Prostate gland (tissue), 2 donors: ENCODE data around the gene CEP78. TPM values are rescaled to one million over a fixed set of nuclear protein-coding genes. Genes with fewer than 3 reads are reported as not detected.

Experiments
- DNase-seq: peaks from one replicate; pipeline ENCODE4 v3.0.0-alpha.2; 2019; ENCODE audit warnings: low spot score
- H3K27ac ChIP-seq, 2 donors: fragments of 200-600 bp; sonication (generic); 2 replicates each; pipeline ENCODE4 v1.5.1; 2017 to 2019
- H3K27me3 ChIP-seq: fragments of 200-600 bp; sonication (generic); replicated peaks from 2 replicates; pipeline ENCODE4 v1.5.1; 2019; ENCODE audit not compliant: insufficient read depth
- H3K36me3 ChIP-seq, 2 donors: fragments of 200-600 bp; sonication (generic); 1 replicate in 1 of 2; 2 replicates in 1 of 2; pipeline versions ENCODE4 v1.5.1 to v1.8.1; 2017 to 2019
- H3K4me1 ChIP-seq: fragments of 200-600 bp; sonication (generic); replicated peaks from 2 replicates; pipeline ENCODE4 v1.5.1; 2019
- H3K4me3 ChIP-seq, 2 donors: fragments of 200-600 bp; sonication (generic); 2 replicates each; pipeline ENCODE4 v1.5.1; 2017 to 2019
- H3K9me3 ChIP-seq: fragments of 200-600 bp; sonication (generic); 2 replicates; pipeline ENCODE4 v1.5.1; 2017
- CTCF ChIP-seq, 4 experiments: fragments of 200-600 bp in 2 of 4; fragments of 450-650 bp in 2 of 4; sonication (generic) in 2 of 4; IDR thresholded peaks; 1 replicate in 3 of 4; 2 replicates in 1 of 4; pipeline ENCODE4 v1.5.1; 2016 to 2019; ENCODE audit warnings: antibody characterized with exemption in 4 of 4, mild to moderate bottlenecking in 2 of 4, moderate library complexity in 2 of 4
- POLR2A ChIP-seq: fragments of 450-650 bp; IDR thresholded peaks from one replicate; pipeline ENCODE4 v1.6.1; 2016; ENCODE audit warnings: antibody characterized with exemption, mild to moderate bottlenecking
- POLR2AphosphoS5 ChIP-seq: sonication (generic); formaldehyde crosslinking; IDR thresholded peaks from one replicate; pipeline ENCODE4 v1.6.1; 2017; ENCODE audit warnings: antibody characterized with exemption
- WGBS: methylation state at CpG from one replicate; pipeline ENCODE4 v1.1.5; 2018; 5-methylcytosine and 5-hydroxymethylcytosine counted together
- intact Hi-C: fragments of 100-400 bp; cut with DNase I; formaldehyde crosslinking; loops from one replicate; pipeline ENCODE4 v1.14.2; 2022
- total RNA-seq, 2 donors: library from RNA; depleted of rRNA; stranded (reverse); fragments of >200 nt; gene quantifications; one replicate each; pipeline ENCODE4 v1.1.0, GENCODE V29; 2016

Gene CEP78
- total RNA-seq, 2 donors from 2014 or later, result 12.0 to 16.5 TPM

GRCh38 chr9:78311886-78312524 is 76.1 kb downstream of the CEP78 start:
- peak; percentile 81 for TF ChIP-seq POLR2AphosphoS5
- TF ChIP-seq POLR2A, result no peak
- no peak for TF ChIP-seq CTCF (IDR thresholded peaks at IDR 0.05)
- H3K4me3 ChIP-seq, result no peak overlapping the region
- no peaks in the 10 kb centered on the region for H3K27me3 ChIP-seq
- no peaks in the 10 kb centered on the region for H3K4me1 ChIP-seq
- H3K27ac ChIP-seq, result peak overlapping the region; percentile 72 to 76
- intact Hi-C loops, result no loop called here
- 42% methylated on average over 9 of the region's 9 CpGs for WGBS
- DNase-seq, result peak; percentile 25
- no peaks in the 10 kb centered on the region for H3K36me3 ChIP-seq
- no peaks in the 10 kb centered on the region for H3K9me3 ChIP-seq

DNA sequence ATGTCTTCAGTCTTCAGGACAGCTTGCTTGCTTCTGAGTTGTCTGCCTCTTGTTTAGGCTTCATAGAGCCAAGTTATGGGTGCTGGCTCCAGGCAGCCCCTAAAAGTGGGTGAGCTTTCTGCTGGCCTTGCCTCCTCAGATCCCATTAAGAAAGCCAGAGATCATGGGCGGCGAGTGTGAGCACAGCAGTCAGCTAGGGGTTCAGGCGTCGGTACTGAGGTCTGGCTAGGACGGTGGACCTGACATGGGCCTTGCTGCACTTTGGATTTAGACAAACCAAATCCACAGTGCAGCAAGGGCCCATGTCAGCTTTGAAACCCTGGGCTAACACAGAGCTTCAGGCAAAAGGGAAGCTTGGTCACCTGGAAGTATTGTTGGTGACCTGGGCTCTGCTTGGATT is 78.7 kb downstream of the CEP78 start:
- H3K4me3 ChIP-seq, result no peak overlapping the region
- no peaks in the 10 kb centered on the region for H3K27me3 ChIP-seq
- no peaks in the 10 kb centered on the region for H3K9me3 ChIP-seq
- TF ChIP-seq POLR2AphosphoS5, result no peak
- TF ChIP-seq CTCF (IDR thresholded peaks at IDR 0.05), result no peak
- TF ChIP-seq POLR2A, result no peak
- intact Hi-C loops, result no loop called here
- H3K36me3 ChIP-seq, result no peaks in the 10 kb centered on the region
- 98% methylated on average over 5 of the region's 5 CpGs for WGBS
- H3K27ac ChIP-seq, result no peak overlapping the region
- H3K4me1 ChIP-seq, result no peaks in the 10 kb centered on the region
- no peak for DNase-seq

- TF ChIP-seq CTCF (IDR thresholded peaks at IDR 0.05), result no peak
- no peak for TF ChIP-seq POLR2AphosphoS5
- no peak for TF ChIP-seq POLR2A
- no peak for DNase-seq
- Histone ChIP-seq H3K9me3 (no peaks in the 10 kb centered on the region), H3K4me3 (no peak overlapping the region), H3K27ac (no peak overlapping the region), H3K36me3 (no peaks in the 10 kb centered on the region), H3K27me3 (no peaks in the 10 kb centered on the region), H3K4me1 (no peaks in the 10 kb centered on the region)
- intact Hi-C loops, result no loop called here
- 47% methylated on average over 8 of the region's 8 CpGs for WGBS
Observed at GRCh38 chr9:78314953-78315870, 79.3 kb downstream of the CEP78 start.

DNA sequence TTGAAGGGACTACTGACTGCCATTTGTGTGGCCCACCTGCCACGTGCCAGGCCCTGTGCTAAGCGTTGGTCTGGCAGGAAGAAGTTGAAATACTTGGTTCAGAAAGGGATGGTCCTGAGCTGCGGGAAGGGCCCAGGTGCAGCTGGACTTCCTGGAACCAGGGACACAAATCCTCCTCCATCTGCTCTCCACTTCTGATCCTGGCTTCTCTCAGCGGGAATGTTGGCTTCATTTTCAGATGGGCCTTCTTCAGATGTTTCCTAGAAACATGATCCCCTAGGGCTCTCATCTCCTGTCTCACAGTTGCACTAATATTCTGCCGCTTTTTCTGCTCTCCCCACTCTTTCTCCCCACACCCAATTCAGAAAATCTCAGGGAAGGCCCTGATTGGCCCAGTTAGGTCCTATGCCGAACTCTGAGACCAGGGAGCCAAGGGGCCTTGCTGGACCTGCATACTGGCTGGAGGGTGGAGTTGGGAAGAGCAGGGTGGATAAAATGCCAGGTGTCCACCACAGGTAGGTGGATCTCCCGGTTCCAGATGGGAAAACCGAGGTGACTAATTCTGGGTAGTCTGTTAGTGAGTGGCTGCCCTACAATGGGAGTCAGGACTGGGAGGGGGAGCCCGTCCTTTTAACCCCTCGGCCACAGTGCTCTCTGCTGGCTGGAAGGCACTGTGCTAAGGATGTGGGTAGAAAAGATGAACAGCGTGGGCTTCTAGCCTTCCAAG is 80.5 kb downstream of the CEP78 start:
- no peaks in the 10 kb centered on the region for H3K27me3 ChIP-seq
- TF ChIP-seq CTCF (IDR thresholded peaks at IDR 0.05), result no peak
- TF ChIP-seq POLR2AphosphoS5, result no peak
- no peak for TF ChIP-seq POLR2A
- intact Hi-C loops, result no loop called here
- 91% methylated on average over 11 of the region's 11 CpGs for WGBS
- H3K9me3 ChIP-seq, result no peaks in the 10 kb centered on the region
- no peak overlapping the region for H3K4me3 ChIP-seq
- DNase-seq, result no peak
- no peak overlapping the region for H3K27ac ChIP-seq
- H3K4me1 ChIP-seq, result no peaks in the 10 kb centered on the region
- no peaks in the 10 kb centered on the region for H3K36me3 ChIP-seq
